KMS-11 (cell line): Measurements from ENCODE around the gene TIMM17A.

Experiments used
- H2AFZ ChIP-seq: fragments of 200-600 bp; sonication (generic); 2 replicates; pipeline ENCODE4 v1.6.1; 2016; ENCODE audit warnings: antibody characterized with exemption, mixed run types, low read depth
- H3K27ac ChIP-seq: fragments of 200-600 bp; sonication (generic); 2 replicates; pipeline ENCODE4 v1.6.1; 2016; ENCODE audit warnings: mild to moderate bottlenecking, mixed run types
- H3K27me3 ChIP-seq: fragments of 200-600 bp; sonication (generic); 2 replicates; pipeline ENCODE4 v1.6.1; 2017; ENCODE audit warnings: mild to moderate bottlenecking, low read depth, mixed run types, moderate library complexity; ENCODE audit not compliant: insufficient read depth
- H3K36me3 ChIP-seq: fragments of 200-600 bp; sonication (generic); 2 replicates; pipeline ENCODE4 v1.6.1; 2017; ENCODE audit warnings: mild to moderate bottlenecking, mixed run types; ENCODE audit not compliant: insufficient read depth
- H3K4me1 ChIP-seq: fragments of 200-600 bp; sonication (generic); 2 replicates; pipeline ENCODE4 v1.6.1; 2016; ENCODE audit warnings: mild to moderate bottlenecking, low read depth, mixed run types; ENCODE audit not compliant: poor library complexity, severe bottlenecking
- H3K4me2 ChIP-seq: fragments of 200-600 bp; sonication (generic); 2 replicates; pipeline ENCODE4 v1.7.0; 2016; ENCODE audit warnings: mild to moderate bottlenecking, mixed run types
- H3K4me3 ChIP-seq: fragments of 200-600 bp; sonication (generic); IDR thresholded peaks from 2 replicates; pipeline ENCODE4 v1.6.1; 2017; ENCODE audit warnings: low read depth, low read length, mixed read lengths; ENCODE audit not compliant: insufficient read depth
- H3K79me2 ChIP-seq: fragments of 200-600 bp; sonication (generic); 2 replicates; pipeline ENCODE4 v1.6.1; 2016; ENCODE audit warnings: low read depth, mixed run types; ENCODE audit not compliant: insufficient read depth
- H3K9ac ChIP-seq: fragments of 200-600 bp; sonication (generic); 2 replicates; pipeline ENCODE4 v1.6.1; 2016; ENCODE audit warnings: mild to moderate bottlenecking, mixed run types
- H4K20me1 ChIP-seq: fragments of 200-600 bp; sonication (generic); 2 replicates; pipeline ENCODE4 v1.6.1; 2016; ENCODE audit warnings: mild to moderate bottlenecking, mixed run types; ENCODE audit not compliant: insufficient read depth
- TF ChIP-seq, protein P1 (sequence below): fragments of 200-600 bp; sonication (generic); conservative IDR thresholded peaks from 2 replicates; pipeline ENCODE4 v1.6.1; 2017; ENCODE audit warnings: low read depth, mild to moderate bottlenecking, antibody characterized with exemption, low read length, moderate library complexity, mixed read lengths

Gene TIMM17A

DNA sequence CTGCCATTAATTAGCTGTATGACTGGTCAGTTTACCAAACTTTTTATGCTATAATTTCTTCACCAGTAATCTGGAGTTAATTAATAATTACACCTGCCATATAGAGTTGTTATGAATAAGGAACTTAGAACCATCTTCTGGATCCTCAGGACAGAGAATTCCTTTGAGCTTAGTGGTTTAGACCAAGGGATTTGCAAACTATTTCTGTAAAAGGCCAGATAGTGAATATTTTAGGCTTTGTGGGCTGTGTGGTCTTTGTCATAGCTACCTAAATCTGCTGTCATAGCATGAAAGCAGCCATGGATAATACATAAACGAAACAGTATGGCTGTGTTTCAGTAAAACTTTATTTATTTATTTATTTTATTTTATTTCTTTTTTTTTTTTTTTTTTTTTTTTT lies 9.0 kb downstream of the TIMM17A start:
- H3K27ac ChIP-seq, result no peak overlapping the region
- H3K9ac ChIP-seq, result no peak overlapping the region
- TF ChIP-seq, protein P1, sequence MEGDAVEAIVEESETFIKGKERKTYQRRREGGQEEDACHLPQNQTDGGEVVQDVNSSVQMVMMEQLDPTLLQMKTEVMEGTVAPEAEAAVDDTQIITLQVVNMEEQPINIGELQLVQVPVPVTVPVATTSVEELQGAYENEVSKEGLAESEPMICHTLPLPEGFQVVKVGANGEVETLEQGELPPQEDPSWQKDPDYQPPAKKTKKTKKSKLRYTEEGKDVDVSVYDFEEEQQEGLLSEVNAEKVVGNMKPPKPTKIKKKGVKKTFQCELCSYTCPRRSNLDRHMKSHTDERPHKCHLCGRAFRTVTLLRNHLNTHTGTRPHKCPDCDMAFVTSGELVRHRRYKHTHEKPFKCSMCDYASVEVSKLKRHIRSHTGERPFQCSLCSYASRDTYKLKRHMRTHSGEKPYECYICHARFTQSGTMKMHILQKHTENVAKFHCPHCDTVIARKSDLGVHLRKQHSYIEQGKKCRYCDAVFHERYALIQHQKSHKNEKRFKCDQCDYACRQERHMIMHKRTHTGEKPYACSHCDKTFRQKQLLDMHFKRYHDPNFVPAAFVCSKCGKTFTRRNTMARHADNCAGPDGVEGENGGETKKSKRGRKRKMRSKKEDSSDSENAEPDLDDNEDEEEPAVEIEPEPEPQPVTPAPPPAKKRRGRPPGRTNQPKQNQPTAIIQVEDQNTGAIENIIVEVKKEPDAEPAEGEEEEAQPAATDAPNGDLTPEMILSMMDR, result no peak
- no peak overlapping the region for H3K4me3 ChIP-seq
- no peak overlapping the region for H3K4me2 ChIP-seq
- H3K36me3 ChIP-seq, result peaks cover 25% of the 10 kb centered on the region; the same call in 1 of the 2 replicates
- peaks cover 3% of the 10 kb centered on the region for H3K4me1 ChIP-seq
- H3K79me2 ChIP-seq, result peaks cover 14% of the 10 kb centered on the region; the same call in 1 of the 2 replicates
- no peaks in the 10 kb centered on the region for H4K20me1 ChIP-seq
- no peaks in the 10 kb centered on the region for H3K27me3 ChIP-seq
- H2AFZ ChIP-seq, result no peak overlapping the region

GRCh38 chr1:201966171-201966570 lies 10.9 kb downstream of the TIMM17A start:
- TF ChIP-seq, protein P1, result no peak
- H3K4me1 ChIP-seq, result peaks cover 8% of the 10 kb centered on the region
- no peak overlapping the region for H3K27ac ChIP-seq
- H2AFZ ChIP-seq, result no peak overlapping the region
- H3K36me3 ChIP-seq, result peaks cover 34% of the 10 kb centered on the region; the same call in 1 of the 2 replicates
- peaks cover 7% of the 10 kb centered on the region; the same call in 1 of the 2 replicates for H3K79me2 ChIP-seq
- no peaks in the 10 kb centered on the region for H3K27me3 ChIP-seq
- H3K4me3 ChIP-seq, result no peak overlapping the region
- H4K20me1 ChIP-seq, result no peaks in the 10 kb centered on the region
- H3K9ac ChIP-seq, result no peak overlapping the region
- H3K4me2 ChIP-seq, result no peak overlapping the region

GRCh38 chr1:201968202-201968925 lies 13.1 kb downstream of the TIMM17A start:
- no peak overlapping the region for H3K27ac ChIP-seq
- no peaks in the 10 kb centered on the region for H3K27me3 ChIP-seq
- no peaks in the 10 kb centered on the region for H4K20me1 ChIP-seq
- peaks cover 27% of the 10 kb centered on the region for H3K4me1 ChIP-seq
- peaks cover 26% of the 10 kb centered on the region; the same call in 1 of the 2 replicates for H3K36me3 ChIP-seq
- peaks cover 3% of the 10 kb centered on the region; the same call in 1 of the 2 replicates for H3K79me2 ChIP-seq
- H2AFZ ChIP-seq, result no peak overlapping the region
- TF ChIP-seq, protein P1, result no peak
- no peak overlapping the region for H3K9ac ChIP-seq
- no peak overlapping the region for H3K4me3 ChIP-seq
- no peak overlapping the region for H3K4me2 ChIP-seq

DNA sequence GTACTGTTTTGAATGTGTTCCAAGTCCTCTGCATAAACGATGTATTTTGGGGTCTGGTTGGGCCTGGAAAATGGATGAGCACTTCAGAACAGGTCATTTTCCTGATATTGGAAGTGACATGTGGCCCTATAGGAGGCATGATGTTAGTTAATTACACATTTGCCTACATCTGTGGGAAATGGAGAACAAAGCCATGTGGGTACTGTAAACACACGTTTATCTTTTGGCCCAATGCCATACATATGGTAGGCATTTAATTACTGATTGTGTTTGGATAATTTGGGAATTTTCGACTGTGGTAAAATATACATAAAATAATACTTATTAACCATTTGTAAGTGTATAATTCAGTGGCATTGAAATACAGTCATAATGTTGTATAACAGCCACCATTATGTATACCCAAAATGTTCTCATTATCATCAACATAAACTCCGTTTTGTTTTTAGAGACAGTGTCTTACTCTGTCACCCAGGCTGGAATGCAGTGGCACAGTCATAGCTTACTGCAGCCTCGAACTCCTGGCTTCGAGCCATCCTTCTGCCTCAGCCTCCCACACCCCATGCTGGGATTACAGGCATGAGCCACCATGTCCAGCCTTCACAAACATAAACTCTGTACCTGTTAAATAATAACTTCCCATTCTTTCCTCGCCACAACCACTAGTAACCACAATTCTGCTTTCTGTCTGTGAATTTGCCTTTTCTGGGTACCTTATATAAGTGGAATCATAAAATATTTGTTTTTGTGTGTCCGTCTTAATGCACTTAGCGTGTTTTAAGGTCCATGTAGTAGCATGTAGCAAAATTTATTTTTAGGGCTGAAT lies 15.2 kb downstream of the TIMM17A start:
- Histone ChIP-seq H3K27ac (no peak overlapping the region), H3K4me3 (no peak overlapping the region), H3K27me3 (no peaks in the 10 kb centered on the region), H3K79me2 (no peaks in the 10 kb centered on the region), H3K9ac (no peak overlapping the region), H4K20me1 (no peaks in the 10 kb centered on the region), H2AFZ (no peak overlapping the region), H3K4me1 (peaks cover 25% of the 10 kb centered on the region), H3K36me3 (peaks cover 10% of the 10 kb centered on the region; the same call in 1 of the 2 replicates), H3K4me2 (no peak overlapping the region)
- TF ChIP-seq, protein P1, result no peak
